HepG2 (cell line): Measurements from ENCODE around the gene EIF4A3. TPM values are rescaled to one million over a fixed set of nuclear protein-coding genes. Genes with fewer than 3 reads are reported as not detected.

Source experiments
- ATAC-seq: fragments of 200-7000 bp; cut with Tn5 transposase; 3 replicates; pipeline ENCODE4 v1.9.1; 2020; ENCODE audit warnings: mild to moderate bottlenecking, moderate library complexity
- BruUV-seq: library from RNA; stranded (reverse); fragments of 400-500 nt; replicated peaks from 2 replicates; lab custom pipeline; 2021; lab: Mats Ljungman, UMichigan
- CTCF ChIA-PET: fragments of 300-600 bp; formaldehyde crosslinking; extraction: SDS; loops from one replicate; lab custom pipeline; 2021; ENCODE audit warnings: low total read pairs, inconsistent platforms, low intra/inter-chr PET ratio; lab: Yijun Ruan, JAX
- POLR2A ChIA-PET: fragments of 350-600 bp; sonication (Branson Sonifier 250); formaldehyde crosslinking; loops from one replicate; lab custom pipeline; 2020; ENCODE audit warnings: antibody characterized with exemption, inconsistent platforms; lab: Yijun Ruan, JAX
- DNase-seq: peaks from one replicate; pipeline ENCODE4 v3.0.0-alpha.2; 2015; ENCODE audit warnings: low spot score
- FAIRE-seq: peaks from 3 replicates; lab custom pipeline; 2011; peaks lifted over from hg19 to GRCh38; lab: Jason Lieb, UNC
- H2AFZ ChIP-seq: one replicate; pipeline ENCODE4 v1.6.1; 2011; ENCODE audit warnings: low read length, inconsistent platforms
- H3K27ac ChIP-seq: fragments of 300-600 bp; 3 replicates; pipeline ENCODE4 v1.8.0; 2011; ENCODE audit warnings: mixed run types, mild to moderate bottlenecking, mixed read lengths, low read length, inconsistent platforms; ENCODE audit not compliant: insufficient read depth; ENCODE audit errors: extremely low read length
- H3K27me3 ChIP-seq, 2 experiments: fragments of 200-600 bp in 1 of 2; 2 replicates in 1 of 2; 3 replicates in 1 of 2; pipeline versions ENCODE4 v1.6.0 to v1.8.0; 2011; ENCODE audit warnings: low read length in 2 of 2, mild to moderate bottlenecking in 2 of 2, moderate library complexity in 2 of 2, inconsistent platforms in 1 of 2; ENCODE audit not compliant: insufficient read depth in 2 of 2, control insufficient read depth in 1 of 2
- H3K36me3 ChIP-seq, 2 experiments: fragments of 200-600 bp in 1 of 2; replicated peaks in 1 of 2; 2 replicates in 1 of 2; 3 replicates in 1 of 2; pipeline versions ENCODE4 v1.5.1 to v1.8.0; 2011; ENCODE audit warnings: low read length in 2 of 2, inconsistent platforms in 1 of 2; ENCODE audit not compliant: insufficient read depth in 2 of 2, control insufficient read depth in 1 of 2
- H3K4me1 ChIP-seq: 2 replicates; pipeline ENCODE4 v1.5.1; 2012; ENCODE audit warnings: low read length, inconsistent platforms; ENCODE audit not compliant: insufficient read depth
- H3K4me2 ChIP-seq: 2 replicates; pipeline ENCODE4 v1.6.0; 2011; ENCODE audit warnings: low read depth, low read length, inconsistent platforms
- H3K4me3 ChIP-seq, 3 experiments: fragments of 200-600 bp in 1 of 3; sonication (generic), shearing (Covaris generic) in 1 of 3; replicated peaks in 1 of 3; 2 replicates each; pipeline ENCODE4 v1.5.1; 2011 to 2016; ENCODE audit warnings: low read length in 3 of 3, inconsistent platforms in 2 of 3, low read depth in 2 of 3, mild to moderate bottlenecking in 2 of 3, control low read depth in 1 of 3, mixed read lengths in 1 of 3; ENCODE audit not compliant: insufficient read depth in 1 of 3
- H3K79me2 ChIP-seq: one replicate; pipeline ENCODE4 v1.6.1; 2011; ENCODE audit warnings: low read length, inconsistent platforms; ENCODE audit not compliant: insufficient read depth
- H3K9ac ChIP-seq: 2 replicates; pipeline ENCODE4 v1.6.0; 2011; ENCODE audit warnings: mild to moderate bottlenecking, low read depth, low read length, inconsistent platforms; ENCODE audit not compliant: insufficient read depth
- H3K9me3 ChIP-seq: 2 replicates; pipeline ENCODE4 v1.5.1; 2012; ENCODE audit warnings: mild to moderate bottlenecking, low read length
- H4K20me1 ChIP-seq: 2 replicates; pipeline ENCODE4 v1.6.0; 2011; ENCODE audit warnings: inconsistent platforms, mild to moderate bottlenecking, low read length, moderate library complexity; ENCODE audit not compliant: insufficient read depth
- CCDC6 ChIP-seq: sonication (generic); formaldehyde crosslinking; IDR thresholded peaks from 2 replicates; pipeline ENCODE4 v1.8.1; 2022; ENCODE audit warnings: mild to moderate bottlenecking, missing genetic modification reagents, moderate library complexity
- HDAC1 ChIP-seq: sonication (generic); formaldehyde crosslinking; IDR thresholded peaks from 2 replicates; pipeline ENCODE4 v1.5.1; 2020; ENCODE audit warnings: mild to moderate bottlenecking, missing genetic modification reagents
- NAIF1 ChIP-seq: sonication (generic); formaldehyde crosslinking; IDR thresholded peaks from 2 replicates; pipeline ENCODE4 v1.5.0; 2020; ENCODE audit warnings: mild to moderate bottlenecking, missing genetic modification reagents, borderline replicate concordance
- POLR2G ChIP-seq: fragments of 200-400 bp; formaldehyde crosslinking; IDR thresholded peaks from 2 replicates; pipeline ENCODE4 v1.6.1; 2018; ENCODE audit warnings: mild to moderate bottlenecking, low read depth, low read length, moderate library complexity
- PPARG ChIP-seq: conservative IDR thresholded peaks from 2 replicates; pipeline ENCODE4 v1.6.1; 2016; ENCODE audit warnings: missing biosample characterization, missing genetic modification reagents
- RAD21 ChIP-seq: fragments of 450-650 bp; formaldehyde crosslinking; IDR thresholded peaks from 2 replicates; pipeline ENCODE4 v1.5.0; 2020; ENCODE audit warnings: mild to moderate bottlenecking
- RBM22 ChIP-seq: fragments of 200-400 bp; formaldehyde crosslinking; optimal IDR thresholded peaks from 2 replicates; pipeline ENCODE3; 2017; ENCODE audit warnings: mild to moderate bottlenecking, low read length, moderate library complexity
- SAP130 ChIP-seq: IDR thresholded peaks from 2 replicates; pipeline ENCODE4 v1.6.1; 2016; ENCODE audit warnings: low read depth
- SIX1 ChIP-seq: sonication (generic); formaldehyde crosslinking; IDR thresholded peaks from 2 replicates; pipeline ENCODE4 v1.4.0; 2020; ENCODE audit warnings: missing genetic modification reagents, borderline replicate concordance
- SOX6 ChIP-seq, 2 experiments: fragments of 450-650 bp in 1 of 2; sonication (generic) in 1 of 2; formaldehyde crosslinking in 1 of 2; IDR thresholded peaks; 2 replicates each; pipeline versions ENCODE4 v1.4.0 to v1.6.1; 2017 to 2020; ENCODE audit warnings: antibody characterized with exemption in 1 of 2, mild to moderate bottlenecking in 1 of 2, missing genetic modification reagents in 1 of 2
- ZBTB38 ChIP-seq: sonication (generic); formaldehyde crosslinking; IDR thresholded peaks from 2 replicates; pipeline ENCODE4 v1.5.1; 2020; ENCODE audit warnings: mild to moderate bottlenecking, missing genetic modification reagents
- ZNF292 ChIP-seq: sonication (generic); formaldehyde crosslinking; IDR thresholded peaks from 2 replicates; pipeline ENCODE4 v1.8.1; 2022; ENCODE audit warnings: mild to moderate bottlenecking, low read depth, missing genetic modification reagents, borderline replicate concordance
- ZNF564 ChIP-seq: sonication (generic); formaldehyde crosslinking; IDR thresholded peaks from 2 replicates; pipeline ENCODE4 v1.8.1; 2023; ENCODE audit warnings: mild to moderate bottlenecking, missing genetic modification reagents
- ZNF773 ChIP-seq: sonication (generic); formaldehyde crosslinking; IDR thresholded peaks from 2 replicates; pipeline ENCODE4 v1.4.0; 2020; ENCODE audit warnings: missing genetic modification reagents, borderline replicate concordance
- ZNF83 ChIP-seq: sonication (generic); formaldehyde crosslinking; IDR thresholded peaks from 2 replicates; pipeline ENCODE4 v1.4.0; 2020; ENCODE audit warnings: missing genetic modification reagents, mild to moderate bottlenecking, borderline replicate concordance
- whole genome bisulfite sequencing: methylation state at CpG from one replicate; pipeline ENCODE4 v1.1.6; 2017; ENCODE audit warnings: low lambda C conversion rate; 5-methylcytosine and 5-hydroxymethylcytosine counted together
- in situ Hi-C: cut with HindIII; loops from 2 replicates; pipeline ENCODE4 v1.10.0; 2017; ENCODE audit warnings: low pct_unique_long_range_greater_than_20kb; ENCODE audit not compliant: extremely low pct_ligation_motif_present
- intact Hi-C: fragments of 100-400 bp; cut with micrococcal nuclease; formaldehyde crosslinking; loops from one replicate; pipeline ENCODE4 v1.10.0; 2022; ENCODE audit not compliant: unreplicated experiment
- polyA plus RNA-seq, 8 experiments: library from polyadenylated mRNA; depleted of rRNA in 3 of 8; stranded (reverse) in 7 of 8; unstranded in 1 of 8; fragments of >200 nt; fragmentation: Illumina TruSeq in 4 of 8; extraction: Trizol in 4 of 8; gene quantifications; 2 replicates each; pipeline versions ENCODE4 v1.2.1 to v1.2.3, GENCODE V29; 2011 to 2016; ENCODE audit warnings: low read depth in 4 of 8, missing spikeins in 1 of 8, mixed read lengths in 1 of 8; ENCODE audit not compliant: insufficient read depth in 1 of 8
- total RNA-seq, 5 experiments: library from RNA; depleted of rRNA; stranded (reverse); fragments of >200 nt; fragmentation: Illumina TruSeq; extraction: Trizol; gene quantifications; 2 replicates each; pipeline ENCODE4 v1.2.3, GENCODE V29; 2016; ENCODE audit warnings: low read depth in 1 of 5
- TF ChIP-seq, protein P1 (sequence below): sonication (generic); formaldehyde crosslinking; IDR thresholded peaks from 2 replicates; pipeline ENCODE4 v1.8.0; 2022; ENCODE audit warnings: missing genetic modification reagents, mild to moderate bottlenecking, borderline replicate concordance
- TF ChIP-seq, protein P2 (sequence below): conservative IDR thresholded peaks from 2 replicates; pipeline ENCODE4 v1.6.1; 2018; ENCODE audit warnings: missing genetic modification reagents

Gene EIF4A3
- total and polyA plus RNA-seq, 2 of the 13 experiments (the other 11 are each of a cell fraction or from before 2014, with no cell fraction given) = 145 to 187 TPM

DNA sequence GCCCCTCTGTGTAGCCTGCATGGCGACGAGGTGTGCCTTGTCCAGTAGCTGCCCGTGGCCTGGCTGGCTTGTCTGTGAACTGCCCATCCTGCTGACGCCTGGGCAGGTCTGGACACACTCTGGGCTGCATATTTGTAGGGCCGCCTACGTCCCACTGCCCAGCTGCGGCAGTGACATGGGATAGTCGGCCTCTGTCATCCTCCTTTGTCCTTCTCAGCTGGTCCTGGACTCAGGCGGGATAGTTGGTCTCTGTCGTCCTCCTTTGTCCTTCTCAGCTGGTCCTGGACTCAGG, 37.4 kb upstream of the EIF4A3 start:
- ChIA-PET POLR2A (interaction anchor here (1.1 kb wide), 1 partner anchor 38 kb away, joined by 3 read pairs; no protein-coding TSS in a partner anchor), CTCF (no interaction called here)
- Histone ChIP-seq H3K27me3 (peaks cover 21 to 97% of the 10 kb centered on the region in 2 experiments), H3K9ac (no peak overlapping the region), H2AFZ (no peak overlapping the region), H3K4me1 (peaks cover 15% of the 10 kb centered on the region), H3K9me3 (no peaks in the 10 kb centered on the region), H3K79me2 (no peaks in the 10 kb centered on the region), H3K36me3 (no peaks in the 10 kb centered on the region), H4K20me1 (no peaks in the 10 kb centered on the region), H3K27ac (no peak overlapping the region), H3K4me3 (no peak overlapping the region)
- BruUV-seq = no TSS peak
- DNase-seq (no peak), ATAC-seq (peak; percentile 6; the same call in 1 of the 3 replicates), FAIRE-seq (no peak)
- 32% methylated on average over 8 of the region's 10 CpGs for WGBS
- in situ Hi-C loops = no loop called here
- TF ChIP-seq RAD21 (CRISPR knock-in tag) (no peak), ZBTB38 (CRISPR knock-in tag) (no peak), ZNF773 (CRISPR knock-in tag) (no peak), PPARG (CRISPR knock-in tag) (no peak), NAIF1 (CRISPR knock-in tag) (no peak), SIX1 (CRISPR knock-in tag) (no peak), ZNF292 (CRISPR knock-in tag) (no peak), SOX6 (IDR thresholded peaks at IDR 0.05) (no peak), SOX6 (CRISPR knock-in tag; IDR thresholded peaks at IDR 0.05) (no peak), SAP130 (no peak), ZNF564 (CRISPR knock-in tag) (no peak), CCDC6 (CRISPR knock-in tag) (no peak), HDAC1 (no peak), POLR2G (no peak), ZNF83 (CRISPR knock-in tag) (no peak), RBM22 (no peak)
- TF ChIP-seq, protein P1, sequence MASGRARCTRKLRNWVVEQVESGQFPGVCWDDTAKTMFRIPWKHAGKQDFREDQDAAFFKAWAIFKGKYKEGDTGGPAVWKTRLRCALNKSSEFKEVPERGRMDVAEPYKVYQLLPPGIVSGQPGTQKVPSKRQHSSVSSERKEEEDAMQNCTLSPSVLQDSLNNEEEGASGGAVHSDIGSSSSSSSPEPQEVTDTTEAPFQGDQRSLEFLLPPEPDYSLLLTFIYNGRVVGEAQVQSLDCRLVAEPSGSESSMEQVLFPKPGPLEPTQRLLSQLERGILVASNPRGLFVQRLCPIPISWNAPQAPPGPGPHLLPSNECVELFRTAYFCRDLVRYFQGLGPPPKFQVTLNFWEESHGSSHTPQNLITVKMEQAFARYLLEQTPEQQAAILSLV (CRISPR knock-in tag) = no peak
- TF ChIP-seq, protein P2, sequence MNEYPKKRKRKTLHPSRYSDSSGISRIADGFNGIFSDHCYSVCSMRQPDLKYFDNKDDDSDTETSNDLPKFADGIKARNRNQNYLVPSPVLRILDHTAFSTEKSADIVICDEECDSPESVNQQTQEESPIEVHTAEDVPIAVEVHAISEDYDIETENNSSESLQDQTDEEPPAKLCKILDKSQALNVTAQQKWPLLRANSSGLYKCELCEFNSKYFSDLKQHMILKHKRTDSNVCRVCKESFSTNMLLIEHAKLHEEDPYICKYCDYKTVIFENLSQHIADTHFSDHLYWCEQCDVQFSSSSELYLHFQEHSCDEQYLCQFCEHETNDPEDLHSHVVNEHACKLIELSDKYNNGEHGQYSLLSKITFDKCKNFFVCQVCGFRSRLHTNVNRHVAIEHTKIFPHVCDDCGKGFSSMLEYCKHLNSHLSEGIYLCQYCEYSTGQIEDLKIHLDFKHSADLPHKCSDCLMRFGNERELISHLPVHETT (CRISPR knock-in tag) = no peak
- TF ChIP-seq, all 625 proteins: peak for 0
- intact Hi-C loops = no loop called here
- no peak overlapping the region for H3K4me2 ChIP-seq
